DMS53 treated with DMSO at 0.1 percent for 48 hours (cell line): ENCODE measurements around the gene ICA1L.

Source experiments
- DNase-seq: peaks from one replicate; lab custom pipeline; 2025; ENCODE audit not compliant: unreplicated experiment; lab: John Stamatoyannopoulos, UW

The ICA1L gene

GRCh38 chr2:202743613-202744012 lies 128.0 kb downstream of the ICA1L start:
- no peak for DNase-seq

DNA sequence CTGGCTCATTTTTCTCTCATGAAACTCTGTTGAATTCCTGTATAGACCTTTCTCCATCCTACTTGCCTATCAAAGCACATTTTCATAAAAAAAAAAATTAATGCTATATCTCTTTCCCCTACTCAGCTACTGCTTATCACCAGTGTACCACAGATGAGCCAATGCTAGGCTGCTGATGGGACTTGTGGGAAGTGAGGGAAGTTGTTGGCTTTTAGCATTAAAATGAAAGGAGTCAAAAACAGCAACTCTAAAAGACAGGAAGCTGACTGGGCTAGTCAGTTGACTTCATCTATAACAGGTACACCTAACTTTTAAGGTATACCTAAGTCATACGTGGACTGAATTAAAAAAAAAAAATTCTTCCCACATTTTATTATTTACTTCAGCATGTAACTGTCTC lies 134.7 kb downstream of the ICA1L start:
- no peak for DNase-seq

DNA sequence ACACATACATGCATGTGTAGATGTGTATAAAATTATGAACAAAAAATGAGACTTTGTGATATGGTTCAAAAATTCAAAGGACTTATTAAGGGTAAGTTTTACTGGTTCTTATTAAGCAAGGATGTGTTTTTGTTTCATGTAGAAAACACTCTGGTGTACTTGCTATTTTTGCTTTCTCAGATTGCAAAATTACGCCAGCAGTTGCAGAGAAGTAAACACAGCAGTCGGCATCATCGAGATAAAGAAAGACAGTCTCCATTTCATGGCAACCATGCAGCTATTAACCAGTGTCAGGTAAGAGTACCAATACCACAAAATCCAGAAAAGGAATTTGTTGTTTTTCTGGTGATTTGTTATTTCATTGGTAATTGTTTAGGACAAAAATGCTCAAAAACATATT lies 145.5 kb downstream of the ICA1L start:
- DNase-seq, result no peak

- DNase-seq, result no peak
These were observed 147.8 kb downstream of the ICA1L start for GRCh38 chr2:202723746-202724145.
